ENCODE measurements around the gene IL27RA.

The IL27RA gene

GRCh38 chr19:14031719-14032480 lies at the start of gene IL27RA:
IL27RA (plus strand) TSS chr19:14031762; CDS start chr19:14031873, 111 bp downstream.
- no peak for DNase-seq

GRCh38 chr19:13981988-13982501 lies 49.5 kb upstream of the IL27RA start:
- DNase-seq: no peak

DNA sequence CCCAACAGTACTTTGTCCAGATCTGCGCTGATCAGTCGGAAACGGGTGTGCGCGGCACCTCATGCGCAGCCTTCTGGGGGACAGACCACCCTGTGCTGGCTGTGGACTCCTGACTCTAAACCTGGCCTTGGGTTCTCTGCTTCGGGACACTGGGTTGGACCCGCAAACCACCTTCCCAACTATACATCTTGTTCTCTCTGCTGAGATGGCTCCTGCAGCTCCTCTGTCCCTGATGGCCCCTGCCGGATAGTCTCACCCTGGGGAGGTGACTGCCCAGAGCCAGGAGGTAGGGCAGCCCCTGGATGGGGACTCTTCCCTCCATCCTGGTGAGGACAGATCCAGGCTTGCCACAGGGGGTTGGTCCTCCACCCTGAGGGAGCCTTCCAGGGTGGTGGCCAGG lies 48.8 kb upstream of the IL27RA start:
- DNase-seq: no peak

DNA sequence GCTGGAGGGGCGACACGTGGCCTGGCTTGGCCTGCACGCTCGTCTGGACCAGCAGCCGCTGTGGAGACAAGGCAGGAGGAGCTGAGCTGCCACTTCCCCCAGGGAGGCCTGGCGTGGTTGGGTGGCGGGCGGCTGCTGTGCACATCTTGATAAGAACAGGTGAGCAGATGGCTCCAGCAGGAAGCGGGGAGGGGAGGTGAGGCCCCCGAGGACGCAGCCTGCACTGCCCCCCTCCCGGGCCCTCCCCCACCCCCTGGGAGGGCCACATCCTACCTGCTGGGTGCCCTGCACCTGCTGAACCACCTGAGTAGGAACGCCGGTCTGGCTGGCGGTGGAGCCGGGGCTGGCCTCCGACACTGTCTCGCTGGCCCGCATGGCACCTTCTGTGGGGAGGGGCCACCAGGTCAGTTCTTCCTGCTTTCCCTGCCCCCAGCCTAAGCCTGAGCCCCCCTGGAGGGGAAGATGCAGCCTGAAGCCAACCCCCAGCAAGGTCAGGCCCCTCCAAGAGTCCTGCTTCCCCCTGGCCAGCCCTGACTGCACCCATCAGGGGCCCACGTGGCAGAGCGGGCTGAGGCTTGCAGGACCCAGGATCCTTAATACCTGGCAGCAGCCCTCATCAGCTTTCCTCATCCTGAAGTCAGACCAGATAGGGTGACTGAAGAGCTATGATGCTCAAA lies 48.2 kb upstream of the IL27RA start:
- peak; percentile 63 for DNase-seq

GRCh38 chr19:13984186-13984585 lies 47.4 kb upstream of the IL27RA start:
- no peak for DNase-seq

DNA sequence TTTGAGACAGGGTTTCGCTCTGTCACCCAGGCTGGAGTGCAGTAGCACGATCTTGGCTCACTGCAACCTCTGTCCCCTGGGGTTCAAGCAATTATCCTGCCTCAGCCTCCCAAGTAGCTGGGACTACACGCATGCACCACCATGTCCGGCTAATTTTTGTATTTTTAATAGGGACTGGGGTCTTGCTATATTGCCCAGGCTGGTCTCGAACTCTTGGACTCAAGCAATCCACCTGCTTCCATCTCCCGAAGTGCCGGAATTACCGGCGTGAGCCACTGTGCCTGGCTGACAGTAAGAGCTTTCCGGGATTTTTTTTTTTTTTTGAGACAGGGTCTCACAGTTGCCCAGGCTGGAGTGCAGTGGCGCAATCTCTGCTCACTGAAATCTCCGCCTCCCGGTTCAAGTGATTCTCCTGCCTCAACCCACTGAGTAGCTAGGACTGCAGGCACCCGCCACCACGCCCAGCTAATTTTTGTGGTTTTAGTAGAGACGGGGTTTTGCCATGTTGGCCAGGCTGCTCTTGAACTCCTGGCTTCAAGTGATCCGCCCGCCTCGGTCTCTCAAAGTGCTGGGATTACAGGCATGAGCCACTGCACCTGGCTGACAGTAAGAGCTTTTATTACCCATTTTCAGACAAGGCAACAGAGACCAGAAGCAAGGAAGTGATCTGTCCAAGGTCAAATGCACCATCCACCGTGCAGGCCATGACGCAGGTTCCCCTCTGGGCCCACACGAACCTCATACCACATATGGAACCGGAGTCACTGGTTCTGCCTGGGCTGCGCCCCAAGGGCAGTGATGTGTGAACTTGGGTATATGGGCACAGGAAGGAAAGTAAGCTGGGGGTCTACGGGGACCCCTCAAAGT lies 46.5 kb upstream of the IL27RA start:
- no peak for DNase-seq

GRCh38 chr19:13985771-13986347 lies 45.7 kb upstream of the IL27RA start:
- DNase-seq: peak; percentile 74

DNA sequence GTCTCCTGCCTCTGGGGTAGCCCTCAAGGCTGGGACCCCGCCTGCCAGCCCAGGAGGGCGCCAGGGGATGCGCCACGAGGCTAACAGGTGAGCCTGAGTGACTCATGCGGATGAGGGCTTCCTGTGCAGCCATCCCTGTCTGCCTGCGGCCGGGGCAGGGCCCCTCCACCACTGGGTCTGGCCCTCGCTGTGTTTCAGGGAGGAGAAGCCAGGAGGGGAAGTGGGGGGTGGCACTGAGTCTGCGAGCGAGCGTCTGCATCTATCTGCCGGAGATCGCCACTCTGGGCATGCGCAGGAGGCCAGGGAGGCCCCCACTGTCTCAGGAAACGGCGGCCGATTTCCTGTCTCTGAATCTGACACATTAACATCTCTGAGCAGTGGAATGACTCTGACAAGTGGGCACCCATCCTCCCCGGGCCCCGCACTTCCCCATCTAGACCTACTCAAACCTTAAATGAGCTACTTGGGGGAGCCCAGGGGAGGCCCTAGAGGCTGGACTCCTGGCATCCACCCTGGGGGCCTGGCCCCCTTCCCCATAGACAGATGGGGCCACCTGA lies 45.1 kb upstream of the IL27RA start:
- peak; percentile 82 for DNase-seq

DNA sequence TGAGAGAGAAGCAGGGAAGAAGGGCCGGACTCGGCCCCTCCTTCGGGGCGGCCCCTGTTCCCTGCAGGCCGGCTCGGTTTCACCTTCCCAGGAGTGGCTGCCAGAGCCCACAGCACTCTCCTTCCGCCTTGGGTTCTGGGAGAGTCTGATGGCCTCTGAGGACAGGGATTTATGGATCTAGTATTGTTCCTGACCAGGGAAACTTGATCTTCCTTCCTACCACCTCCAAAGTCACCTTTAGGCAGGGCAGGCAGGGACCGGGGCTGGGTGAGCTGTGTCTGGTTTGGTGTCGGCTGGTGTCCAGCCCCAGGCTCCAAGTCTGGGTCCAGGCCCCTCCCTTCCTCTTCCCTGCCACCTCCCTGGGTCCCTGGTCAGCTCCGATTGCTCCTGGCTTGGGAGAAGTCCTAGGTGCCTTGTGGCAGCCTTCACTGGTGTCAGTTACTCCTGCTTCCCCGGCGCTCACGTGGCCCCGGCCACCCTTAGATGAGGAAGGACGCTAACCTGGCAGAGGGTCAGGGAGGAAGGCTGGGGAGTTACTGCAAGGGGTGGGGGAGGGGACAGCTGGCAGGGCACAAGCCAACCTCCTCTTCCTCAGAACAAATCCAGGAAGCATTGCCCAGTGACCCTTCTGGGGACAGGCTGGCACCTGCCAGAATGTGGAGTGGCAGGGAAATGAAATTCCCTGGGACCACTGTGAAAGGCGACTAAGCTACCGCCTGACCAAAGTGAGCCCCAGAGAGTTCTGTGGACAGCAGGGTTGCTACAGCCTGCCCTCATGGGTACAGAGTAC lies 44.3 kb upstream of the IL27RA start:
- DNase-seq: peak; percentile 68

DNA sequence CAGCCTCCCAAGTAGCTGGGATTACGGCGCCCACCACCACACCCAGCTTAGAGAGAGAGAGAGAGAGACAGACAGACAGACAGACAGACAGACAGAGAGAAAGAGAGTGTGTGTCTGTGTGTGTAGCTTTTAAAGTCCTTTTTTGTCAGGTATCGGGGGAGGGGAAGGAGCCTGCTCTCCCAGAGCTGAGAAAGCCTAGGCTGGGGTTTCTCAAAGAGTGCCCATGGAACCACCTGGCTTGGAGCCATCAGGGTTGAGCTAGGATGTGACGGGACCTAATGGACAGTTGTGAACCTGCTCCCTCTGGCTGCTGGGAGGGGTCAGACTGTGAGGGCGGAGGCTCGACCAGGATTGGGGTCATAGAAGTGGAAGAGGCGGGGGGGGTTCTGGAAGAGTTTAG lies 42.1 kb upstream of the IL27RA start:
- DNase-seq: no peak

- no peak for DNase-seq
Measured at GRCh38 chr19:13990085-13990484, 41.5 kb upstream of the IL27RA start.

GRCh38 chr19:13992025-13992424 lies 39.5 kb upstream of the IL27RA start:
- no peak for DNase-seq

DNA sequence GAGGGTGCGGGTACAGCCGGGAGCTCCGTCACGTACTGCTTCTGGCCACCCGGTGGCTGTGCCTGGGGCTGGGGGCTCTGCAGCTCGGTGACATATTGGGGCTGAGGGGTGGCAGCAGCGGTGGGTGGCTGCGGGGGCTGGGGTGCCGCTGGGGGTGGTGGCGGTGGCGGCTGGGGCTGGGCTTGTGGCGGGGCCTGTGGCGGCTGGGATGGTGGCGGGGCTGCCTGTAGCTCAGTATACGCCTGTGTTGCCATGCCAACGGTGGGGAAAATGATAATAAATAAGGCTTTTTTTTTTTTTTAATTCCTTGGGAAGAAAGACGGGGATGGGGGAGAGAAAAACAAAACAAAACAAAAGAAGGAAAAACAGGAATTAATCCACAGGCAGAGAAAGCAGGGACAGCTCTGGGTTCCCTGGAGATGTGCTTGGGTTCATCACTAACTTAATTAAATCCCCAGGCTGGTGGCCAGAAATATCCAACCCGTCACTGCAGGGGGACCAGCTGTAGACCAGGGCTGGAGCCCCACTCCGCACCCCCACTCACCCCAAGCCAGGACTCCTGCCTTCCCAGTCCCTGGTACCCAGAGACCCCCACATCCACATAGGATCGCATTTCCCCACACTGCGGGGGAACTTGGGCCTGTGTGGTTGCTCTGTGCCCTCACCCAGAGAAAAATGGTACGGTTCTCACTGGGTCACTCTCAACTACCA lies 37.8 kb upstream of the IL27RA start:
- DNase-seq: no peak

DNA sequence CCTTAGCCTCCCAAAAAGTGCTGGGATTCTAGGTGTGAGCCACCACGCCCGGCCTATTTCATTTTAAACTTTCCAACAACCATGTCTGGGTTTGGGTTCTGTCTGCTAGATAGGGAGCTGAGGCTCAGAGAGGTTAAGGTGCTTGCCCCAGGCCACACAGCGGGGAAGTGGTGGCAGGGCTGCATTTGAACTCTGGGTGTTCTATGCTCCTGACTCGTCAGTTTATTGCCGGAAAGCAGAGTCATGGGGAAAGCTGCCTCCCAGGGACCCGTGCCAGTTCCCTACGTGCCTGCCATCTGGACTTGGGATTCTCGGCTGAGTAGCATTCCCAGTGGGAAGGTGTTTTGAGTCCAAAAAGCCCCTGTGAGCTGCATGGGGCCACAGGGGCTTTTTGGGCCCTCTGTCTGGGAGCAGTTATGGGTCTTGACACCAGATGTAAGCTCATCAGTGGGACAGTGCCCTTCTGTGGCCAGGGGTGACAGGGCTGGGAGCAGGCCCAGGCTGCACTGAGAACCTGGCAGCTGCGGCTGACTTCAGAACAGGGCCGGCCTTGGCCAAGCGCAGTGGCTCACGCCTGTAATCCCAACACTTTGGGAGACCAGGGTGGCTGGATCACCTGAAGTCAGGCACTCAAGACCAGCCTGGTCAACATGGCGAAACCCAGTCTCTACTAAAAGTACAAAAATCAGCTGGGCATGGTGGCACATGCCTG lies 36.4 kb upstream of the IL27RA start:
- no peak for DNase-seq

GRCh38 chr19:13995878-13996765 lies 35.4 kb upstream of the IL27RA start:
- no peak for DNase-seq

DNA sequence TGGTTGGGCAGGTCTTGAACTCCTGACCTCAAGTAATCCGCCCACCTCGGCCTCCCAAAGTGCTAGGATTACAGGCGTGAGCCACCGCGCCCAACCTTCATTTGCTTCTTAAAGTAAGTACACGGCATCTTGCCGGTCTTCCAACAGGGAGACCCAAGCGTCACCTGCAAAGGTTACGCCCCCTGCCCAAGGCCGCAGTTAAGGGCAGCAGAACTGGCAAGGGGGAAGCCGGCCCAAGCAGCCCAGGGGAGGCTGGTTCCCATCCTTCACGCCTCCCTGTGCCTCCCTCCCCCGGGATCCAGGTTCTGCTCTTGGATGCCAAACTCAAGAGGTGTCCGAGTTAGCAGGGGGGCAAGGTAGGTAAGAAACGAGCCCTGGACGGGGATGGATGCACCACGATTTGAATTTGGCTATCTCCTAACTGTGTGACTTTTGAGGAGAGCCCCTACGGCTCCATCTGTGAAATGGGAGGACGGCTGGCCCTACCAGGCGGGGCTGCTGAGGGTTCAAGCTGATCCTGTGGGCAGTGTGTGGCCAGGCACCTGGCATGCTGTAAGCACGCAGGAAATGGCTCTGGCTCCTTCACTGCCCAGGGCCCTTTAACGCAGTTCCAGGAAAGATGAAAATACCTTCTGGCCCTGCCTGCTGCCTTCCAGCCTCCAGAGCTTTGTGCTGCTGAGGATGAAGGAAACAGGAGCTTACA lies 34.5 kb upstream of the IL27RA start:
- no peak for DNase-seq

DNA sequence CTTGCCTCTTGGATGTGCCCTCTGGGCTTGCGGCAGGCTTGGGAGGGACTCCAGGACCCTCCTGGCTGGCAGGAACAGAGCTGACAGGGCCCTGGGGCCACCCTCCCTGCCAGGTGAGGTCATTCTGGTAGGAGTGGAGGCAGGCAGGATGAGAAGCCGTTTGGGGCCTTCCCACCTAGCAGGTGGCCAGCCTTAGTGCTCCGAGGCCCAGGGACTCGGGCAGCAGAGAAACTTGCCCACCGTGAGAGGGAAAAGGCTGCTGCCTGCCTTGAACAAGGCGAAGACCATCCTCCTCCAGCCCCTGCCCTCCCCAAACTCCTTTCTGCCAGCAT lies 34.0 kb upstream of the IL27RA start:
- DNase-seq: no peak

DNA sequence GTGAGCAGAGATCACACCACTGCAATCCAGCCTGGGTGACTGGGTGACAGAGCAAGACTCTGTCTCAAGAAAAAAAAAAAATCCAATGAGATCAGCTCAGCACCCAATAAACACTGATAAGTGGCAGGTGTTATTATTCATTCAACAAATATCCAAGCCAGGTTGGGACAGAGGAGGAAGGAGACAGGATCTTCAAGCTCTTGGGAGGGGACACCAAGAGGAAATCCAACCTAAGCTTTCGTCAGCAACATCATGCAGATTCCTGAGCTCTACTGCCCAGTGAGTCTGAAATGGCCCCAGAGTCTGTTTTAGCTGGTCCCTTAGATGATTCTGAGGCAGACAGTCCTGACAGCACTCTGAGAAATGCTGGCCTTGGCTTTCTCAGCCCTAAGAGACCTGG lies 33.1 kb upstream of the IL27RA start:
- no peak for DNase-seq

- no peak for DNase-seq
Measured at GRCh38 chr19:13999085-13999484, 32.5 kb upstream of the IL27RA start.
